PC-9 (cell line): ENCODE measurements around the gene RAB43.

Experiments
- CTCF ChIP-seq: fragments of 200-600 bp; sonication (generic); conservative IDR thresholded peaks from 2 replicates; pipeline ENCODE4 v1.6.1; 2017; ENCODE audit warnings: mixed run types, antibody characterized with exemption, mild to moderate bottlenecking, moderate library complexity
- EZH2 ChIP-seq: fragments of 200-600 bp; sonication (generic); IDR thresholded peaks from 2 replicates; pipeline ENCODE4 v1.8.0; 2017; ENCODE audit warnings: antibody characterized with exemption, low read depth

GRCh38 chr3:129103296-129103695, 18.3 kb downstream of the RAB43 start:
- TF ChIP-seq CTCF (no peak), EZH2 (no peak)
